Kidney (tissue), 22 donors: Measurements from ENCODE around the gene HEYL. TPM values are rescaled to one million over a fixed set of nuclear protein-coding genes. Genes with fewer than 3 reads are reported as not detected.

Source experiments
- DNase-seq, 5 donors: peaks; one replicate each; pipeline ENCODE4 v3.0.0-alpha.2; 2013 to 2020
- FAIRE-seq: peaks from 2 replicates; lab custom pipeline; 2012; peaks lifted over from hg19 to GRCh38; lab: Jason Lieb, UNC
- H3K27ac ChIP-seq, 2 donors: one replicate each; pipeline ENCODE4 v1.7.0; 2013; ENCODE audit warnings: low read depth in 2 of 2, low read length in 2 of 2, inconsistent platforms in 1 of 2
- H3K27me3 ChIP-seq: one replicate; pipeline ENCODE4 v1.7.1; 2013; ENCODE audit warnings: low read length, inconsistent platforms; ENCODE audit not compliant: control insufficient read depth, insufficient read depth
- H3K36me3 ChIP-seq, 3 donors: one replicate each; pipeline versions ENCODE4 v1.7.0 to v1.7.1; 2013; ENCODE audit warnings: low read length in 3 of 3, control low read depth in 1 of 3, inconsistent platforms in 1 of 3; ENCODE audit not compliant: insufficient read depth in 3 of 3, control insufficient read depth in 2 of 3
- H3K4me1 ChIP-seq, 3 donors: one replicate each; pipeline versions ENCODE4 v1.7.0 to v1.7.1; 2013; ENCODE audit warnings: low read length in 3 of 3, inconsistent platforms in 1 of 3, low read depth in 1 of 3; ENCODE audit not compliant: control insufficient read depth in 2 of 3, insufficient read depth in 2 of 3
- H3K4me3 ChIP-seq, 3 donors: one replicate each; pipeline versions ENCODE4 v1.7.0 to v1.8.1; 2013; ENCODE audit warnings: low read length in 3 of 3, control low read depth in 1 of 3, inconsistent platforms in 1 of 3
- H3K9ac ChIP-seq, 3 donors: one replicate each; pipeline versions ENCODE4 v1.7.0 to v1.7.1; 2013; ENCODE audit warnings: low read length in 3 of 3, control low read depth in 1 of 3, inconsistent platforms in 1 of 3
- H3K9me3 ChIP-seq, 3 donors: one replicate each; pipeline versions ENCODE4 v1.7.0 to v1.7.1; 2013; ENCODE audit warnings: low read length in 3 of 3, control low read depth in 1 of 3, inconsistent platforms in 1 of 3; ENCODE audit not compliant: control insufficient read depth in 2 of 3, insufficient read depth in 1 of 3
- intact Hi-C: fragments of 100-400 bp; cut with DNase I; formaldehyde crosslinking; loops from one replicate; pipeline ENCODE4 v1.11.1; 2022
- long read RNA-seq, 10 donors: library from polyadenylated mRNA in 1 of 10; unstranded in 1 of 10; transcript quantifications; one replicate each; pipeline ENCODE4 v2.0.0 and lab custom pipeline, GENCODE V29; 2021 to 2026
- polyA plus RNA-seq: library from polyadenylated mRNA; stranded (reverse); fragments of 350-450 nt; fragmentation: Illumina TruSeq; extraction: RNeasy Lipid Tissue Mini Kit (QIAGEN cat#74804); gene quantifications from one replicate; pipeline ENCODE4 v1.2.3, GENCODE V29; 2014; ENCODE audit warnings: low read depth, low replicate concordance; ENCODE audit not compliant: insufficient read depth
- total RNA-seq: library from RNA; stranded (reverse); fragmentation: NEBNext Ultra II Directional; extraction: Animal tissue kit (Norgen Biotek cat#: 25700); gene quantifications from one replicate; pipeline ENCODE4 v1.2.1, GENCODE V29; 2021
- TF ChIP-seq, protein P1 (sequence below): IDR thresholded peaks from 3 replicates; pipeline ENCODE4 v1.5.1; 2012; ENCODE audit warnings: mild to moderate bottlenecking, moderate library complexity, borderline replicate concordance; ENCODE audit not compliant: insufficient read depth; ENCODE audit errors: extremely low read depth
- donor health status: control.
- donor health status: control.
- donor health status: control.
- donor health status: control.
- donor health status: control.
- donor health status: DM: yes; HTN: yes; CAD: no.
- donor health status: Normal renal cell carcinoma (clear cell type).

The HEYL gene
- total RNA-seq (32.8 TPM), polyA plus RNA-seq (7.2 TPM)
- long read RNA-seq, donor 1, partial matches to known transcripts: 0 of 1 reads
- long read RNA-seq, donor 1, other reads (novel, unspliced or antisense): 0 of 1 reads
- long read RNA-seq, donor 2, transcript HEYL-201 (5 exons, 3,661 nt): major isoform, 5 of 5 reads
- long read RNA-seq, donor 2, partial matches to known transcripts: 0 of 5 reads
- long read RNA-seq, donor 2, other reads (novel, unspliced or antisense): 0 of 5 reads
- long read RNA-seq, donor 3, transcript HEYL-201 (5 exons, 3,661 nt): major isoform, 5 of 5 reads
- long read RNA-seq, donor 3, partial matches to known transcripts: 0 of 5 reads
- long read RNA-seq, donor 3, other reads (novel, unspliced or antisense): 0 of 5 reads
- long read RNA-seq, donor 4: 0 reads
- long read RNA-seq, donor 5, partial matches to known transcripts: 0 of 3 reads
- long read RNA-seq, donor 5, other reads (novel, unspliced or antisense): 0 of 3 reads
- long read RNA-seq, donor 6: 0 reads
- long read RNA-seq, donor 7, transcript HEYL-201 (5 exons, 3,661 nt): major isoform, 5 of 26 reads
- long read RNA-seq, donor 7, partial matches to known transcripts: 3 of 26 reads
- long read RNA-seq, donor 7, other reads (novel, unspliced or antisense): 18 of 26 reads
- long read RNA-seq, donor 8, transcript HEYL-201 (5 exons, 3,661 nt): major isoform, 7 of 7 reads
- long read RNA-seq, donor 8, partial matches to known transcripts: 0 of 7 reads
- long read RNA-seq, donor 8, other reads (novel, unspliced or antisense): 0 of 7 reads
- long read RNA-seq, donor 9, partial matches to known transcripts: 0 of 3 reads
- long read RNA-seq, donor 9, other reads (novel, unspliced or antisense): 0 of 3 reads
- long read RNA-seq, donor 10, transcript HEYL-201 (5 exons, 3,661 nt): major isoform, 5 of 5 reads
- long read RNA-seq, donor 10, partial matches to known transcripts: 0 of 5 reads
- long read RNA-seq, donor 10, other reads (novel, unspliced or antisense): 0 of 5 reads

DNA sequence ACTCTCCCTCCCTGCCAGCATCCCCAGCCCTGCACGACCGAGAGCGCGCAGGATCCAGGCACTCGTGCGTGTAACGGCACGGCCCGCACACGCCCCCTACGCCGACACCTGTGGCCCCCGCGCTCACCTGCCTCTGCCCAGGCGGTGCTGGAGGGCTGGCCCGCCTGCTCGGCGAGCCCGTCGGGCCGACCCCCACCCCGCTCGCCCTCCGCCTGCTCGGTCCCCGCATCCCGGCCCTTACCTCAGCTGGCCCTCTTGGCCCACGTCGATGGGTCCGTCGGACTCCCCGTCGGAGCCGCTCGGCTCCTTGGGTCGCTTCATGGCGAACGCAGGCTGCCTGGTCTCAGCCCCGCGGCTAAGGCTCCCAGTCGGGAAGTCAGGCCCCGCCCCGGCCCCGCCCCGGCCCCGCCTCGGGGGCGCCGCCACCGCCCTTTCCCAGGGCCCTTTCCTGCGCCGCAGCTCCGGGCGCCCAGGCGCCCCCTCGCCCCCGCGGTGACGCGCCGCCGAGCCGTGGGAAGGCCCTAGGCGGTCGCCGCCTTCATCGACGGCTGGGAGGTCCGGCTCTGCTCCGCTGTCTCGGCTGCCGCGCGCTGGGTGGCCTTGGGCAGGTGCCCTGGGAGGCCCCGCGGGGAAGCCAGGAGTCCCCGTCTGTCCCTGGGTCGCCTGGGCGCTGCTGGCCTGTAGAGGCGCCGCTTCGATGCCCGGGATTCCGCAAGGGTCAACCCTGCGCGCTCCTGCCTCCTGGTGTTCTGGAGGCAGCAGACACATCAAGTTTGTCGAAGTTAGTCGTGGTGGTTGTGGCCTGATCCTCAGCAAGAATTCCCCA lies at the start of gene HEYL:
Gene HEYL, minus strand, starts transcription at position 339 of the 826 bp plus-strand sequence. Its CDS starts 18 bp downstream, at position 321.
- no peaks in the 10 kb centered on the region for H3K4me1 ChIP-seq
- peak within 1 kb of the TSS; percentile 53 to 54 for H3K27ac ChIP-seq
- H3K4me3 ChIP-seq: peak within 1 kb of the TSS; percentile 27 to 49 (median 39)
- H3K27me3 ChIP-seq: no peaks in the 10 kb centered on the region
- no peaks in the 10 kb centered on the region for H3K9me3 ChIP-seq
- intact Hi-C loops: no loop called here
- H3K9ac ChIP-seq: peak within 1 kb of the TSS in 2 of 3 donors; percentile 2 to 29
- FAIRE-seq (no peak), DNase-seq (peak; percentile 78 to 91 (median 87))
- TF ChIP-seq, protein P1, sequence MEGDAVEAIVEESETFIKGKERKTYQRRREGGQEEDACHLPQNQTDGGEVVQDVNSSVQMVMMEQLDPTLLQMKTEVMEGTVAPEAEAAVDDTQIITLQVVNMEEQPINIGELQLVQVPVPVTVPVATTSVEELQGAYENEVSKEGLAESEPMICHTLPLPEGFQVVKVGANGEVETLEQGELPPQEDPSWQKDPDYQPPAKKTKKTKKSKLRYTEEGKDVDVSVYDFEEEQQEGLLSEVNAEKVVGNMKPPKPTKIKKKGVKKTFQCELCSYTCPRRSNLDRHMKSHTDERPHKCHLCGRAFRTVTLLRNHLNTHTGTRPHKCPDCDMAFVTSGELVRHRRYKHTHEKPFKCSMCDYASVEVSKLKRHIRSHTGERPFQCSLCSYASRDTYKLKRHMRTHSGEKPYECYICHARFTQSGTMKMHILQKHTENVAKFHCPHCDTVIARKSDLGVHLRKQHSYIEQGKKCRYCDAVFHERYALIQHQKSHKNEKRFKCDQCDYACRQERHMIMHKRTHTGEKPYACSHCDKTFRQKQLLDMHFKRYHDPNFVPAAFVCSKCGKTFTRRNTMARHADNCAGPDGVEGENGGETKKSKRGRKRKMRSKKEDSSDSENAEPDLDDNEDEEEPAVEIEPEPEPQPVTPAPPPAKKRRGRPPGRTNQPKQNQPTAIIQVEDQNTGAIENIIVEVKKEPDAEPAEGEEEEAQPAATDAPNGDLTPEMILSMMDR: no peak
- no peaks in the 10 kb centered on the region for H3K36me3 ChIP-seq

- no peaks in the 10 kb centered on the region for H3K36me3 ChIP-seq
- intact Hi-C loops: no loop called here
- no peak overlapping the region for H3K27ac ChIP-seq
- no peak overlapping the region for H3K4me3 ChIP-seq
- peaks cover 19% of the 10 kb centered on the region for H3K27me3 ChIP-seq
- no peak overlapping the region for H3K9ac ChIP-seq
- no peaks in the 10 kb centered on the region for H3K9me3 ChIP-seq
- DNase-seq (no peak), FAIRE-seq (no peak)
- TF ChIP-seq, protein P1: no peak
- H3K4me1 ChIP-seq: peaks cover 0 to 6% (median 0%) of the 10 kb centered on the region in 3 donors
Observed at GRCh38 chr1:39689214-39689613, 49.8 kb upstream of the HEYL start.

- H3K4me1 ChIP-seq: peaks cover 0 to 6% (median 0%) of the 10 kb centered on the region in 3 donors
- H3K9me3 ChIP-seq: no peaks in the 10 kb centered on the region
- H3K27ac ChIP-seq: no peak overlapping the region
- TF ChIP-seq, protein P1: no peak
- H3K27me3 ChIP-seq: peaks cover 19% of the 10 kb centered on the region
- intact Hi-C loops: no loop called here
- FAIRE-seq: no peak
- DNase-seq: no peak
- H3K36me3 ChIP-seq: no peaks in the 10 kb centered on the region
- no peak overlapping the region for H3K9ac ChIP-seq
- H3K4me3 ChIP-seq: no peak overlapping the region
Observed at GRCh38 chr1:39688706-39689105, 49.3 kb upstream of the HEYL start.
